Pancreas (tissue), 10 donors: ENCODE results near the gene NUAK1. TPM values are rescaled to one million over a fixed set of nuclear protein-coding genes. Genes with fewer than 3 reads are reported as not detected.

Experiments
- ATAC-seq, 4 donors: fragments of 200-7000 bp; cut with Tn5 transposase; one replicate each; pipeline versions ENCODE4 v1.8.0 to v1.9.1; 2020; ENCODE audit warnings: mild to moderate bottlenecking in 4 of 4, moderate library complexity in 4 of 4
- DNase-seq, 6 donors: peaks; one replicate each; pipeline ENCODE4 v3.0.0-alpha.2; 2020
- FAIRE-seq: peaks from 2 replicates; lab custom pipeline; 2012; peaks lifted over from hg19 to GRCh38; lab: Jason Lieb, UNC
- H3K27ac ChIP-seq, 4 donors: fragments of 200-600 bp; sonication (generic); 1 replicate in 3 of 4; 2 replicates in 1 of 4; pipeline versions ENCODE4 v1.5.0 to v1.8.0; 2020
- H3K27me3 ChIP-seq, 4 donors: fragments of 200-600 bp; one replicate each; pipeline ENCODE4 v1.8.0; 2021
- H3K36me3 ChIP-seq, 3 donors: fragments of 200-600 bp; sonication (generic) in 1 of 3; one replicate each; pipeline versions ENCODE4 v1.5.0 to v1.8.0; 2020 to 2021
- H3K4me1 ChIP-seq, 3 donors: fragments of 200-600 bp; one replicate each; pipeline ENCODE4 v1.8.0; 2021
- H3K4me3 ChIP-seq, 4 donors: fragments of 200-600 bp; sonication (generic) in 2 of 4; one replicate each; pipeline versions ENCODE4 v1.5.0 to v1.8.0; 2020 to 2021
- H3K9me3 ChIP-seq, 4 donors: fragments of 200-600 bp; one replicate each; pipeline ENCODE4 v1.8.0; 2021
- WGBS, 2 donors: extraction: QIAGEN DNeasy Blood & Tissue Kit; methylation state at CpG; one replicate each; pipeline ENCODE4 v1.1.7; 2013; 5-methylcytosine and 5-hydroxymethylcytosine counted together
- intact Hi-C, 3 donors: fragments of 100-400 bp; cut with DNase I; formaldehyde crosslinking; loops; one replicate each; pipeline versions ENCODE4 v1.11.1 to v1.14.2; 2022
- polyA plus RNA-seq, 2 donors: library from polyadenylated mRNA; stranded (reverse); fragments of 200-250 nt; gene quantifications; one replicate each; pipeline ENCODE4 v1.2.3, GENCODE V29; 2013
- total RNA-seq, 6 donors: library from RNA; stranded (reverse); fragmentation: NEBNext Ultra II Directional in 4 of 6; extraction: Animal tissue kit (Norgen Biotek cat#: 25700) in 4 of 6; gene quantifications; one replicate each; pipeline versions ENCODE4 v1.2.1 to v1.2.4, GENCODE V29; 2021 to 2023
- TF ChIP-seq, protein P1 (sequence below), 4 donors: fragments of 200-600 bp; sonication (generic) in 3 of 4; IDR thresholded peaks; one replicate each; pipeline versions ENCODE4 v1.5.0 to v1.8.0; 2021; ENCODE audit warnings: antibody characterized with exemption in 4 of 4
- donor health status: healthy with polysubstance abuse.
- donor health status: DM: no; HTN: no; CAD: no; lungs with moderate emphysema.
- donor health status: DM: no; HTN: no; CAD: no.
- donor health status: control.
- donor health status: control.
- donor health status: Bipolar disorder and iron deficiency.
- donor health status: DM: yes; HTN: yes; CAD: no.
- donor health status: DM: no; HTN: no; CAD: no.
- donor health status: DM: no; HTN: no; CAD: no.
- donor health status: DM: yes; HTN: yes; CAD: no.

Gene NUAK1
- 1 to 10 TPM; 2.5 to 6.5 (median 2.6) TPM for total RNA-seq
- 1 to 10 TPM; 1.6 to 2.9 TPM for polyA plus RNA-seq

GRCh38 chr12:106138633-106139421 is at the start of gene NUAK1:
Gene NUAK1 (minus strand): TSS chr12:106138954. CDS start chr12:106138653, 301 bp downstream.
- WGBS, 2 donors: 1% methylated on average over 66 to 103 of the region's 106 CpGs
- H3K4me3 ChIP-seq: peak within 1 kb of the TSS; percentile 60 to 82 (median 66)
- H3K36me3 ChIP-seq: no peaks in the 10 kb centered on the region
- intact Hi-C loops: loop anchor here in 2 of 3 donors (5.0 to 10.0 kb wide), 3 partner anchors 432 to 714 kb away; no protein-coding TSS in a partner anchor
- H3K27ac ChIP-seq: peak within 1 kb of the TSS; percentile 91 to 95 (median 94)
- H3K4me1 ChIP-seq: peaks cover 0 to 8% (median 0%) of the 10 kb centered on the region in 3 donors
- FAIRE-seq (no peak), DNase-seq (peak; percentile 66 to 88 (median 73)), ATAC-seq (peak; percentile 63 to 78 (median 70))
- TF ChIP-seq, protein P1, sequence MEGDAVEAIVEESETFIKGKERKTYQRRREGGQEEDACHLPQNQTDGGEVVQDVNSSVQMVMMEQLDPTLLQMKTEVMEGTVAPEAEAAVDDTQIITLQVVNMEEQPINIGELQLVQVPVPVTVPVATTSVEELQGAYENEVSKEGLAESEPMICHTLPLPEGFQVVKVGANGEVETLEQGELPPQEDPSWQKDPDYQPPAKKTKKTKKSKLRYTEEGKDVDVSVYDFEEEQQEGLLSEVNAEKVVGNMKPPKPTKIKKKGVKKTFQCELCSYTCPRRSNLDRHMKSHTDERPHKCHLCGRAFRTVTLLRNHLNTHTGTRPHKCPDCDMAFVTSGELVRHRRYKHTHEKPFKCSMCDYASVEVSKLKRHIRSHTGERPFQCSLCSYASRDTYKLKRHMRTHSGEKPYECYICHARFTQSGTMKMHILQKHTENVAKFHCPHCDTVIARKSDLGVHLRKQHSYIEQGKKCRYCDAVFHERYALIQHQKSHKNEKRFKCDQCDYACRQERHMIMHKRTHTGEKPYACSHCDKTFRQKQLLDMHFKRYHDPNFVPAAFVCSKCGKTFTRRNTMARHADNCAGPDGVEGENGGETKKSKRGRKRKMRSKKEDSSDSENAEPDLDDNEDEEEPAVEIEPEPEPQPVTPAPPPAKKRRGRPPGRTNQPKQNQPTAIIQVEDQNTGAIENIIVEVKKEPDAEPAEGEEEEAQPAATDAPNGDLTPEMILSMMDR (IDR thresholded peaks at IDR 0.05): no peak
- no peaks in the 10 kb centered on the region for H3K9me3 ChIP-seq
- H3K27me3 ChIP-seq: no peaks in the 10 kb centered on the region

DNA sequence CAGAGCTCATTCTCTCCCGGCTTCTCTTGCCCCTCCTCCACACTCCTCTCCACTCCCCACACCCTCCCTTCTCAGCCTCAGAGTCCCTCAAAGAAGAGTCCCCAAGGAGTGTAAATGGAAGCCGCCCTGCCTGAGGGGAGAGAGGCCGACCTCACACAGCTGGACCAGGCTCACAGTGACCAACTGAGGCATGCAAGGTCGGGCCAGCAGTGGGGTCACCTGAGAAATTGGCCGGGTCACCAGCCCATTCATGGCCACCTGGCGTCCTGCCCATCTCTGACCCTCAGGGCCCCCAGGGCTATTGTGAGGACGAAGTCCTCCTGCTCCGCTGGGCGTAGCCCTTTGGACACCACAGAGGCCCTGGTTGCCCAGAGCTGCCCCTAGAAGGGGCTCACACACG is 49.5 kb upstream of the NUAK1 start:
- Histone ChIP-seq H3K36me3 (no peaks in the 10 kb centered on the region), H3K27me3 (no peaks in the 10 kb centered on the region), H3K27ac (no peak overlapping the region), H3K4me1 (no peaks in the 10 kb centered on the region), H3K4me3 (no peak overlapping the region), H3K9me3 (no peaks in the 10 kb centered on the region)
- DNase-seq (peak in 2 of 6 donors; percentile 24 to 50), FAIRE-seq (no peak), ATAC-seq (no peak)
- 54 to 57% methylated on average over 10 of the region's 10 CpGs for WGBS, 2 donors
- TF ChIP-seq, protein P1 (IDR thresholded peaks at IDR 0.05): no peak
- intact Hi-C loops: no loop called here

DNA sequence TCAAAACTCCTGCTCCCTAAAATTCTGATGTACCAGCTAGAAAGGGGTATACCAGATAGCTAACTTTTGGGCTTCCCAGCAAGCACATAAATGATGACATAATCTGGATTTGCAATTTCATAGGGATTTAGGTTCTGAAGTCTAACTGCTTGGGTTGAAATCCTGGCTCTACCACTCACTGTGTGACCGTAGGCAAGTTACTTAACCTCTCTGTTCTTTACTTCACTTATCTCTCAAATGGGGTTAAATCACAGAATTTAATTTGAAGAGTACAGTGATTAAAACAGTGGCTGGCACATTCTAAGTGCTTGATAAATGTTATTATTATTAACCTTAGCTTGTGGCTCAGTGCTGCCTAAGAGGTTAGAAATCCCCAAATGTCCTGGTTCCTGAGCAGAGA is 49.1 kb upstream of the NUAK1 start:
- FAIRE-seq (no peak), ATAC-seq (no peak), DNase-seq (no peak)
- intact Hi-C loops: no loop called here
- Histone ChIP-seq H3K36me3 (no peaks in the 10 kb centered on the region), H3K27me3 (no peaks in the 10 kb centered on the region), H3K4me3 (no peak overlapping the region), H3K9me3 (no peaks in the 10 kb centered on the region), H3K4me1 (no peaks in the 10 kb centered on the region), H3K27ac (no peak overlapping the region)
- TF ChIP-seq, protein P1 (IDR thresholded peaks at IDR 0.05): no peak
- 94% methylated on average over 1 of the region's 1 CpG for WGBS, 2 donors

DNA sequence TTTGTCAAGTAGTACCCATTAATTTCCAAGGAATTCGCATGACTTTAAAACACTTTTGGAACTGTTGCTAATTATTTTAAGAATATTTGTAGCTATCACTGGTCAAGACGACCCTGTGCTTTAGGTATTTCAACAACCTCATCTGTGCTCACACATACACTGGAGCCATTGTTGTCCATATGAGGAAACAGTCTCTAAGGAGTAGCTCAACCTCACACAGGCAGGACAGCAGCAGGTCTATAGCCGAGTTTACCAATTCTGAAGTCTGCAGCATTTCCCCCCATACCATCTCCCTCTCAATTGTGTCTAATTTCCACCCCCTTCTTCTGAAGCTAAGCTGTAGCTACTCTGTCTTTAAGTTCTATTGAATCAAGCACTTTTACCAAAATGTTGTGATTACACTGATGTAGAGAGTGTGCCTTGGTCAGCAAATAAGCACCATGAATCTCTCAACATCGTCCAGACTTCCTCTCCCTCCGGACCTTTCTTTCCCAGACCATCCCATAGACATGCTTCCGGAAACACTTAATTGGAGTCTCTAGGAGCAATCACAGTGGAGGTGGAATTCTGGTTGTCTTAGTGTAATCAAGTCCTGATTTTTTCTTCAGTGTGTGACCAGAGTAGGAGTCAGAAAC is 48.5 kb upstream of the NUAK1 start:
- H3K4me3 ChIP-seq: no peak overlapping the region
- no peaks in the 10 kb centered on the region for H3K4me1 ChIP-seq
- no peak for DNase-seq
- 43 to 44% methylated on average over 6 of the region's 6 CpGs for WGBS, 2 donors
- intact Hi-C loops: no loop called here
- peak in 1 of 4 donors; percentile 31 for ATAC-seq
- FAIRE-seq: no peak
- H3K27me3 ChIP-seq: no peaks in the 10 kb centered on the region
- no peaks in the 10 kb centered on the region for H3K9me3 ChIP-seq
- no peaks in the 10 kb centered on the region for H3K36me3 ChIP-seq
- TF ChIP-seq, protein P1 (IDR thresholded peaks at IDR 0.05): no peak
- H3K27ac ChIP-seq: no peak overlapping the region
